Tibial nerve (tissue), 4 donors: ENCODE measurements around the gene CGNL1. TPM values are rescaled to one million over a fixed set of nuclear protein-coding genes. Genes with fewer than 3 reads are reported as not detected.

ENCODE experiments used
- DNase-seq, 2 donors: peaks; one replicate each; pipeline ENCODE4 v3.0.0-alpha.2; 2019; ENCODE audit warnings: low spot score in 2 of 2
- H3K27ac ChIP-seq, 4 donors: fragments of 200-600 bp; sonication (generic) in 3 of 4; one replicate each; pipeline ENCODE4 v1.5.1; 2017 to 2019; ENCODE audit warnings: mild to moderate bottlenecking in 1 of 4
- H3K27me3 ChIP-seq, 2 donors: fragments of 200-600 bp; sonication (generic) in 1 of 2; one replicate each; pipeline versions ENCODE4 v1.5.1 to v1.6.0; 2017 to 2019
- H3K36me3 ChIP-seq, 3 donors: fragments of 200-600 bp; sonication (generic); one replicate each; pipeline ENCODE4 v1.5.1; 2018 to 2019
- H3K4me1 ChIP-seq, 4 donors: fragments of 200-600 bp; sonication (generic) in 3 of 4; one replicate each; pipeline ENCODE4 v1.5.1; 2017 to 2019
- H3K4me3 ChIP-seq, 4 donors: fragments of 200-600 bp; sonication (generic) in 3 of 4; one replicate each; pipeline ENCODE4 v1.5.1; 2017 to 2019; ENCODE audit warnings: mild to moderate bottlenecking in 1 of 4, moderate library complexity in 1 of 4
- H3K9me3 ChIP-seq, 4 donors: fragments of 200-600 bp; sonication (generic) in 3 of 4; one replicate each; pipeline ENCODE4 v1.5.1; 2017 to 2019
- CTCF ChIP-seq, 5 experiments: fragments of 200-600 bp in 3 of 5; fragments of 450-650 bp in 2 of 5; sonication (generic) in 3 of 5; IDR thresholded peaks; one replicate each; pipeline ENCODE4 v1.5.1; 2016 to 2019; ENCODE audit warnings: antibody characterized with exemption in 5 of 5, mild to moderate bottlenecking in 3 of 5, moderate library complexity in 2 of 5
- EP300 ChIP-seq, 2 donors: sonication (generic); formaldehyde crosslinking; IDR thresholded peaks; one replicate each; pipeline ENCODE4 v1.6.1; 2017; ENCODE audit warnings: antibody characterized with exemption in 2 of 2, mild to moderate bottlenecking in 1 of 2
- POLR2A ChIP-seq, 2 donors: fragments of 450-650 bp; IDR thresholded peaks; one replicate each; pipeline ENCODE4 v1.6.1; 2017; ENCODE audit warnings: antibody characterized with exemption in 2 of 2, mild to moderate bottlenecking in 2 of 2, moderate library complexity in 2 of 2
- WGBS, 2 donors: methylation state at CpG; one replicate each; pipeline ENCODE4 v1.1.5; 2018; 5-methylcytosine and 5-hydroxymethylcytosine counted together
- total RNA-seq, 4 donors: library from RNA; depleted of rRNA; stranded (reverse); fragments of >200 nt; gene quantifications; one replicate each; pipeline ENCODE4 v1.1.0, GENCODE V29; 2016

CGNL1 gene
- total RNA-seq, 4 donors from 2014 or later = 15.9 to 36.7 (median 29.2) TPM

- WGBS, 2 donors = 57 to 62% methylated on average over 4 of the region's 4 CpGs
- peak; percentile 42 to 53 for DNase-seq
- TF ChIP-seq POLR2A (IDR thresholded peaks at IDR 0.05) (no peak), CTCF (IDR thresholded peaks at IDR 0.05) (no peak), EP300 (IDR thresholded peaks at IDR 0.05) (no peak)
These were observed 174.3 kb downstream of the CGNL1 start for GRCh38 chr15:57550640-57551039.

GRCh38 chr15:57551715-57552677, 175.7 kb downstream of the CGNL1 start:
- peaks cover 0 to 27% (median 4%) of the 10 kb centered on the region in 4 donors for H3K4me1 ChIP-seq
- no peaks in the 10 kb centered on the region for H3K9me3 ChIP-seq
- TF ChIP-seq POLR2A (IDR thresholded peaks at IDR 0.05) = no peak
- TF ChIP-seq EP300 (IDR thresholded peaks at IDR 0.05) = peak in 1 of 2 donors; percentile 13
- H3K4me3 ChIP-seq = no peak overlapping the region
- H3K36me3 ChIP-seq = peaks cover 0 to 8% (median 0%) of the 10 kb centered on the region in 3 donors
- 49 to 50% methylated on average over 16 of the region's 16 CpGs for WGBS, 2 donors
- no peak for DNase-seq
- H3K27me3 ChIP-seq = no peaks in the 10 kb centered on the region
- H3K27ac ChIP-seq = peak overlapping the region in 3 of 4 donors; percentile 15 to 70 (median 68)

More at GRCh38 chr15:57550640-57551039, 174.3 kb downstream of the CGNL1 start:
- H3K27me3 ChIP-seq = no peaks in the 10 kb centered on the region
- H3K9me3 ChIP-seq = no peaks in the 10 kb centered on the region
- no peak overlapping the region for H3K4me3 ChIP-seq
- H3K4me1 ChIP-seq = peaks cover 0 to 27% (median 4%) of the 10 kb centered on the region in 4 donors
- peaks cover 0 to 19% (median 0%) of the 10 kb centered on the region in 3 donors for H3K36me3 ChIP-seq
- H3K27ac ChIP-seq = peak overlapping the region in 3 of 4 donors; percentile 45 to 78 (median 68)

DNA sequence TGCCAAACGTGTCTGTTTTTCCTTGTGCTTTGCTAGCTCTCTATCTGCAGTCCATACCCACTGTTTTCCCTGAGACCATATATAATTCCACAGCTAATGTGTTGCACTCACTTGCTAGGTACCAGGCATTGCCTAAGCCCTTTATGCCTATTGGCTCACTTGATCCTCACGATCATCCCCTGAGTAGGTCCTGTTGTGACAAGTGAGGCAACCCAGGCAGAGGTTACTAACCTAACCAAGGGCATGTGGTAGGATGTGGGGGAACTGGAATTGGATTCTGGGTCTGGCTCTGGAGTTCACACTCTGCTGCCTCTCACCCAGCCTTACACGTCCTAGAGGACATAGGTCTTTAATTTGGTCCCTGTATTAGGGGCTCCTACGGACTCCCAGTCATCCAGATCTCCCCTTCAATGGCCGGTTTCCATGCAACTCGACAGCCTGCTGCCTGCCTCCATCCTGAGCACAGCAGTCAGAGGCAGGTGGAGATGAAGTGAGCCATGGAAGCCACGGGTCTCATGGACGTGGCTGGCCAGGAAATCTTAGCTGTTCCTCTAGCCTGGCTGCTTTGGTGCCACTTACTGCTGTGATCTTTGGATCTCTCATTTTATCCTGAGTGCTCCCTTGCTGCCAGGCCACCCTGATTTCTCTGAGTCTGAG, 176.5 kb downstream of the CGNL1 start:
- peak overlapping the region in 1 of 4 donors; percentile 70 for H3K27ac ChIP-seq

DNA sequence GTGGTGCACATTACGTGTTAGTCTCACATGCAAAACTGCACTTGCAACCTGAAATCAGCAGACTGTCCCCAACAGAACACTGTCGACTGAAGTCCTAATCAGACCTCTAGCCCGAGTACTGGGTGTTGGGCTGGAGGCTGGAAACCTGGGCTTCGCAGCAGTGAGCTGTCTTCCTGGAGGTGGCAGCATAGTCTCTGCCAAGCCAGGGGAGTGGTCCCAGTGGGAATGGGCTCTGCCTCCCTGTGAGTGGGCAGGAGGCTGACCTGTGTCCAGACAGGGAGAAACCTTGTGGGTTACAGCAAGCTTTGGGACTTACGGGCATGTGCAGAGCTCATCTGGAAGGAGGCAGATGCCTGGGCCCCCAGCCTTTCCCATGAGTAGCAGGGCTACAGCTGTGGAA, 177.2 kb downstream of the CGNL1 start:
- 89 to 95% methylated on average over 5 of the region's 5 CpGs for WGBS, 2 donors
- H3K27ac ChIP-seq = no peak overlapping the region

More for the DNA sequence above, 176.5 kb downstream of the CGNL1 start:
- no peak for DNase-seq
- 86 to 89% methylated on average over 8 of the region's 8 CpGs for WGBS, 2 donors
- Histone ChIP-seq H3K9me3 (no peaks in the 10 kb centered on the region), H3K4me1 (peaks cover 0 to 27% (median 4%) of the 10 kb centered on the region in 4 donors), H3K27me3 (no peaks in the 10 kb centered on the region), H3K36me3 (no peaks in the 10 kb centered on the region), H3K4me3 (no peak overlapping the region)
- TF ChIP-seq POLR2A (IDR thresholded peaks at IDR 0.05) (no peak), CTCF (IDR thresholded peaks at IDR 0.05) (no peak), EP300 (IDR thresholded peaks at IDR 0.05) (no peak)

More for the DNA sequence above, 177.2 kb downstream of the CGNL1 start:
- Histone ChIP-seq H3K4me3 (no peak overlapping the region), H3K4me1 (peaks cover 0 to 27% (median 4%) of the 10 kb centered on the region in 4 donors), H3K27me3 (no peaks in the 10 kb centered on the region), H3K9me3 (no peaks in the 10 kb centered on the region), H3K36me3 (no peaks in the 10 kb centered on the region)
- no peak for DNase-seq
- TF ChIP-seq CTCF (IDR thresholded peaks at IDR 0.05) = no peak
- no peak for TF ChIP-seq EP300 (IDR thresholded peaks at IDR 0.05)
- no peak for TF ChIP-seq POLR2A (IDR thresholded peaks at IDR 0.05)
